GM18507 (cell line): Measurements from ENCODE around the gene PLXNB2.

Experiments
- DNase-seq: peaks from one replicate; pipeline ENCODE4 v3.0.0; 2011; ENCODE audit warnings: low read depth; ENCODE audit not compliant: insufficient read length; ENCODE audit errors: extremely low spot score
- FAIRE-seq: peaks from 2 replicates; lab custom pipeline; 2011; peaks lifted over from hg19 to GRCh38; lab: Jason Lieb, UNC

The PLXNB2 gene

GRCh38 chr22:50258361-50259292 is 48.8 kb downstream of the PLXNB2 start:
- DNase-seq (no peak), FAIRE-seq (no peak)

- FAIRE-seq (no peak), DNase-seq (no peak)
Measured at GRCh38 chr22:50257451-50258360, 49.7 kb downstream of the PLXNB2 start.

- DNase-seq: no peak
- FAIRE-seq: no peak
Measured at GRCh38 chr22:50257041-50257440, 50.4 kb downstream of the PLXNB2 start.

- no peak for FAIRE-seq
- DNase-seq: no peak
Measured at GRCh38 chr22:50256258-50256862, 51.1 kb downstream of the PLXNB2 start.

- FAIRE-seq: no peak
- no peak for DNase-seq
Measured at GRCh38 chr22:50255607-50256006, 51.8 kb downstream of the PLXNB2 start.

- DNase-seq: no peak
- FAIRE-seq: no peak
Measured at GRCh38 chr22:50255099-50255498, 52.3 kb downstream of the PLXNB2 start.

- DNase-seq: no peak
- FAIRE-seq: no peak
Measured at GRCh38 chr22:50253941-50254340, 53.5 kb downstream of the PLXNB2 start.

- FAIRE-seq: no peak
- DNase-seq: no peak
Measured at GRCh38 chr22:50253046-50253915, 54.2 kb downstream of the PLXNB2 start.

GRCh38 chr22:50252082-50253045 is 55.1 kb downstream of the PLXNB2 start:
- FAIRE-seq: peak; percentile 80
- no peak for DNase-seq

GRCh38 chr22:50251477-50252081 is 55.9 kb downstream of the PLXNB2 start:
- DNase-seq (no peak), FAIRE-seq (no peak)

GRCh38 chr22:50250555-50251476 is 56.6 kb downstream of the PLXNB2 start, which contains the start of gene HDAC10:
TSS of gene HDAC10 (minus strand) at chr22:50251265. CDS start at chr22:50251032, 233 bp downstream.
- DNase-seq (peak; percentile 78), FAIRE-seq (peak; percentile 89)

- DNase-seq: no peak
- no peak for FAIRE-seq
Measured at GRCh38 chr22:50250249-50250554, 57.2 kb downstream of the PLXNB2 start.

GRCh38 chr22:50249341-50250248 is 57.9 kb downstream of the PLXNB2 start:
- no peak for DNase-seq
- no peak for FAIRE-seq

- DNase-seq (no peak), FAIRE-seq (no peak)
Measured at GRCh38 chr22:50248196-50249081, 59.0 kb downstream of the PLXNB2 start.

- DNase-seq (no peak), FAIRE-seq (peak; percentile 85)
Measured at GRCh38 chr22:50247748-50248147, 59.7 kb downstream of the PLXNB2 start.
